DMS114 treated with DMSO at 0.1 percent for 48 hours (cell line): ENCODE results near the gene PTAR1.
"Not testable (repeated sequence)": the region's sequence is repeated elsewhere in the genome, so short reads cannot be mapped to it uniquely, and the experiment has no call there.

Experiments
- DNase-seq: peaks from one replicate; lab custom pipeline; 2025; ENCODE audit not compliant: unreplicated experiment; lab: John Stamatoyannopoulos, UW

The PTAR1 gene, protein sequence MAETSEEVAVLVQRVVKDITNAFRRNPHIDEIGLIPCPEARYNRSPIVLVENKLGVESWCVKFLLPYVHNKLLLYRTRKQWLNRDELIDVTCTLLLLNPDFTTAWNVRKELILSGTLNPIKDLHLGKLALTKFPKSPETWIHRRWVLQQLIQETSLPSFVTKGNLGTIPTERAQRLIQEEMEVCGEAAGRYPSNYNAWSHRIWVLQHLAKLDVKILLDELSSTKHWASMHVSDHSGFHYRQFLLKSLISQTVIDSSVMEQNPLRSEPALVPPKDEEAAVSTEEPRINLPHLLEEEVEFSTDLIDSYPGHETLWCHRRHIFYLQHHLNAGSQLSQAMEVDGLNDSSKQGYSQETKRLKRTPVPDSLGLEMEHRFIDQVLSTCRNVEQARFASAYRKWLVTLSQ

GRCh38 chr9:69759421-69760277, at the start of gene PTAR1:
Gene PTAR1, minus strand, starts transcription at chr9:69760011. Its CDS starts 73 bp downstream, at chr9:69759938.
- DNase-seq, result peak; percentile 61

DNA sequence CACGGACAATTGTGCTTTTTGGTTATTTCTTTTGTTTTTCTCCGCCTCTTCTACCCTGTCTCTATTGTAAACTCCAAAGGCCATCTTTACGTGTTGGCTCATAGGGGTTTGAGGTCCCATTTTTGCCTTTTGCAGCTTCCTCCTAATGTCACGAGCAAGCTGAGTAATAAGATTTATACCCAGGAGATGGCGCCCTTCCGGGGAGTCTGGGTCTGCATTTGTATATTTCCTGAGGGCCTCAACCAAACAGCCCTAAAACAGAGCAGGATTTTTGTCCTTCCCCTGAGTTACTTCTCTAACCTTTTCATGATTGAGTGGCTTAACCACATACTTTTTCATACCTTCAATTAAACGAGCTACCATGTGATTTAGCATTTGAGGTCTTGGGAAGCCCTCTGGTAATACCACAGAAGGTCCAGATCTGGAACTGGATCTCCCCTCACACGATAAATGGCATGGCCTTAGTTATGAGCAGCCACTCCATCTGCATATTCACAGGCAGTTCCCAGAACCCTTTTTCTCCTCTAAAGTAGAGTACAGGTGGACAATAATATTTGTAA, 49.6 kb upstream of the PTAR1 start:
- no peak for DNase-seq

DNA sequence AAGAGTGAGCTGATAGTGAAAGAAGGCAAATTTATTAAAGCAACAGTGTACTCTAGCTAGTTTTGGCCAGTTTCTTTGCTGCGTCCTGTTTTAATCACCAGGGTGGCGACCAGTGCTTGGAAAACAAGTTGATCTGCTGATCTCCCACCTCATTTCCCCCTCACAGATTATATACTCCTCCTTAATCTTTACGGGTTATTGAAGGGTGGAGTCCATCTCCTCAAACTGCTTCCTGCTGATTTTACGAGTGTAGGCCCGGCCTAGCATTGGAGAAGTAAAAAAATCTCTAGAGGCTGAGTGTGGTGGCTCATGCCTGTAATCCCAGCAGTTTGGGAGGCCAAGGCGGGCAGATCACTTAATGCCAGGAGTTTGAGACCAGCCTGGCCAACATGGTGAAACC, 46.8 kb upstream of the PTAR1 start:
- DNase-seq, result no peak

DNA sequence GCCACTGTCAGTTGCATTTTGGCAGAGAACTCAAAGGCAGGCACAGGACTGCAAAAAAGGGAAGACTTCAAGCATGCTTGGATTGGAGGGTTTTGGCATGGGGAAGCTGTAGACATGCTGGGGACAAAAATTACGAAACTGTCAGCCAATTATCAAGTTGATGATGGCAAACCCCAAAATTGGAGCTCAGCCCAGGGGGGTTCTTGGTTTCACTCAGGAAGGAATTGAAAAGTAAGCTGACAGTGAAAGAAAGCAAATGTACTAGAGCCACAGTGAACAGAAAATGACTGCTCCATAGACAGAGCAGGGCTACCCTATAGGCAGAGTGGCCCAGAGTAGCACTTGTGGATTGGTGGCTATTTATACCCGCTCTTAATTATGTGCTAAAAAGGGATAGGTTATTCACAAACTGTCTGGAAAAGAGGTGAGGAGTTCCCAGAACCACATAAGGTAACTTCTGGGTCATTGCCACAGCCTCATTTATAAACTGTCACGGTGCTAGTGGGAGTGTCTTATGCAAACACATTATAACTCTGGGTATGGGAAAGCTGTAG, 46.2 kb upstream of the PTAR1 start:
- DNase-seq, result no peak

DNA sequence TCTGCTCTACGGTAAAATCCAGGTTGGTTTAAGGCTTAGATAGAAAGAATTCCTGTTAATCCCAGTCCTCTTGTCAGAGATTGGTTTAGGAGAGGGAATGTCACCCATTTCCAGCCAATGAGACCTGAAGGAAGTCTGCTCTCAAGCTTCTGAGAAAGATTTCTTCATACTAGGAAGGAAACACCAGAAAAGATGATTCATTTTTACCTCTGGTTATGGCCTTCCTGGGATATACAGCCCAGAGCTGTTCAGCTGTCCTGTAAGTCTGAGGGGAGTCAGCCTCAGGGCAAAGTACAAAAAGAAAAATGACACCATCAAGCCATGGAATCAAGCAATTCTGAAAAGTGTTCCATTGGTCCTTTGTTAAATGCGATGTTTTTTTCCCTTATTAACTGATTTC, 42.2 kb upstream of the PTAR1 start:
- DNase-seq, result no peak

DNA sequence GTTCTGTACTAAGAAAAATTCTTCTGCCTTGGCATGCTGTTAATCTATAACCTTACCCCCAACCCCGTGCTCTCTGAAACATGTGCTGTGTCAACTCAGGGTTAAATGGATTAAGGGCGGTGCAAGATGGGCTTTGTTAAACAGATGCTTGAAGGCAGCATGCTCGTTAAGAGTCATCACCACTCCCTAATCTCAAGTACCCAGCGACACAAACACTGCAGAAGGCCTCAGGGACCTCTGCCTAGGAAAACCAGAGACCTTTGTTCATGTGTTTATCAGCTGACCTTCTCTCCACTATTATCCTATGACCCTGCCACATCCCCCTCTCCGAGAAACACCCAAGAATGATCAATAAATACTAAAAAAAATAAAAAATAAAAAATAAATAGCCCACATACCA, 40.2 kb upstream of the PTAR1 start:
- not testable (repeated sequence) for DNase-seq

- not testable (repeated sequence) for DNase-seq
Observed at GRCh38 chr9:69799521-69799920, 39.7 kb upstream of the PTAR1 start.

- no peak for DNase-seq
Observed at GRCh38 chr9:69798744-69799143, 38.9 kb upstream of the PTAR1 start.

DNA sequence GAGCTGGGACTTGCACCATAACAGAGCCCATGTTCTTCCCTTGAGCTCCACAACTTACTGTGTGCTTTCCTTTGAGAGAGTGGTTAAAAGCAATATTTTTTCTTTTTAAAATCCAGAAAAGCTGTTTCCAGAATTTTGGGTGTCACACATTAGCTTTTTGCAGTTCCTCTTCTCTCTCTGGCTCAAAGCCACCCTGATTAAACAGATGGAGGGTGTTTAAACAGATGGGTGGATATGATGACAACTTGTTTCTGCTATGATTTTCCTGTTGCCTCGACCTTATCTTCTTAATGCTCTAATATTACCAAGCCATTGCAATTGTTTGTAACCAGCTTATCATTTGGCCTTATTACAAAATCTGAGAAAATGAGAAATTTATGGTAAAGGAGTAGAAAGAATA, 37.9 kb upstream of the PTAR1 start:
- no peak for DNase-seq

- DNase-seq, result no peak
Observed at GRCh38 chr9:69794356-69794755, 34.5 kb upstream of the PTAR1 start.

- no peak for DNase-seq
Observed at GRCh38 chr9:69785757-69786156, 25.9 kb upstream of the PTAR1 start.

- no peak for DNase-seq
Observed at GRCh38 chr9:69773258-69773657, 13.4 kb upstream of the PTAR1 start.

DNA sequence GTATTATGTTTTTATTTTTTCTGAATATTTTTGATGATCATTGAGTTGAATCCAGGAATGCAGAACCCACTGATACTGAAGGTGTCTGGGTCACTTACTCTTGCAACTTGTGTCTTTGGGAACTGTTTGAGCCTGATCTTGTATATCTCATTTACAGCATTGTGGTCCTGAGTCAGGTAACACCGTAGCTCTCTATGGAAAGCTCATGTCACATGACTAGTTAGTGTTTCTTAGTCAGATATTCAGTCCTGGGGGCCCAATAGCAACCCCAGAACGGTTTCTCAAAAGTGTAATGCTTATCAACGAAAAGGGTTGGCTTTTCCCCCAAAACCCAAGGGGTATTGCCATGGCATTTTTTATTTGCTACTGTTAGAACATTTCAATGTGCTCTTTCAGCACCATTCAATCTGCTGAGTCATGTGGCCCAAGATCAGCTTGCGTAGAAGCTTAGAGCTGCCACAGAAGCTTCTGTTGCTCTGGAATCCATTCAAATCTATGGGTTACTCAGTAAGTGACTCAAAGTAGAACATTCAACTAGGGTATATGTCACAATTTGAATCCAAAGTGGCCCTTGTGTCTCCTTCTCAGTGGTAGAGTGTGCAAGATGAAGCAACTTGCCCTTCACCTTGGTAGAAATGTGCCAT, 12.1 kb upstream of the PTAR1 start:
- no peak for DNase-seq

DNA sequence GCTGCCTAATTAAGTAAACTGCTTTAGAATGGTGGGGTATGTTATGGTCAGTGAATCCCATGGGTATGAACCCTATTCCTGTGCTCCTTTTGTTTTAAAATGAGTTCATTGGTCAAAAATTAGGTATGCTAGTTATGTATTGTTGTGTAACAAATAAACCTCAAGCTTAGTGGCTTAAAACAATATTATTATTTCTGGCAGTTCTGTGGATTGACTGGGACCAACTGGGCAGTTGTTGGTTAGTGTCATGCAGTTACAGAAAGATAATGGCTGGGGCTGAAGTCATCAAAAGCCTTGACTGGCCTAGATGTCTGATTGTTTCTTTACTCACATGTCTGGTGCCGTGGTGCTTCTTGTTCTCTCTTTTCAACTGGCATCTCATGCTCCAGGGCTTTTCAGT, 8.9 kb upstream of the PTAR1 start:
- no peak for DNase-seq

- no peak for DNase-seq
Observed at GRCh38 chr9:69768101-69768500, 8.3 kb upstream of the PTAR1 start.

DNA sequence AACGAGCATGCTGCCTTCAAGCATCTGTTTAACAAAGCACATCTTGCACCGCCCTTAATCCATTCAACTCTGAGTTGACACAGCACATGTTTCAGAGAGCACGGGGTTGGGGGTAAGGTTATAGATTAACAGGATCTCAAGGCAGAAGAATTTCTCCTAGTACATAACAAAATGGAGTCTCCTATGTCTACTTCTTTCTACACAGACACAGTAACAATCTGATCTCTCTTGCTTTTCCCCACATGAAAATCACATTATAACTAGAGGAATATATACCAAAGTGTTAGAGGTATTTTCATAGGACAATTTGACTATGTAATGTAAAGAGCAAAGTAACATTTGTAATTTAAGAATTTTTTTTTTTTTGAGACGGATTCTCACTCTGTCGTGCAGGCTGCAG, 4.1 kb upstream of the PTAR1 start:
- not testable (repeated sequence) for DNase-seq

- DNase-seq, result no peak
Observed at GRCh38 chr9:69762527-69762926, 2.7 kb upstream of the PTAR1 start.

DNA sequence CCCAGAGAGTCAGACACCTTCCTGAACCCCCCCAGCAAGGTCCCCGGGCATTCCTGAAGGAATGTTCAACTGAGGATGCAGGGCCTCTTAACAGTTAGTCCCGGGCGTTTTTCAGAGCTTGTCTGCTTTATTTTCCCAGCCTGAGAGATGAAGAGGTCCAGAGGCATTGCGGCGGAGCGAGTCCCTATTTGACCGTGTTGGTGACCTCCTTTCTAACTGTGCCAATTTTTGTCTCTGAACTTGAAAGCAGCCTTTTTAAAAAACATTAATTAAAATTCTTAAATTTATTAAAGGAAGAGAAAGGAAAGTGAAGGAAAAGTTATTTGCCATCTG, 433 bp upstream of the PTAR1 start:
- DNase-seq, result peak; percentile 48

DNA sequence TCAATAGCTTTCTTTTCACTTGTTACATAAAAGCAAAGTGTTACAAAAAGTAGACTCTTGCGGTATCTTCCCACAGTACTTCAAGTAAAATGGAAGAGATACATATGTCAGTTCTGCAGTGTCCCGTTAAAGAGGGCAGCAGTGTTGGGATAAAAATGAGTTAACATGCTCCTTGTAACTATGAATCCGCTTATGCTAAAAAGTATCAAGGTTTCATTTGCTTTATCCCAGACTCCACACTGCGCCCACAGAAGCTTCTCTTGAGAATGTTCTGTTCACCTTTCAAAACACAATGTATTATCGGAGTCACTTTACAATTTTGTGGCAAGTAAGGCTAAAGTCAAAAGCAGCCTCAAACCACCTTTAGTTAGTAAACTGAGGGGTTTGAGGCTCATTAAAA, 790 bp downstream of the PTAR1 start:
- peak; percentile 5 for DNase-seq

DNA sequence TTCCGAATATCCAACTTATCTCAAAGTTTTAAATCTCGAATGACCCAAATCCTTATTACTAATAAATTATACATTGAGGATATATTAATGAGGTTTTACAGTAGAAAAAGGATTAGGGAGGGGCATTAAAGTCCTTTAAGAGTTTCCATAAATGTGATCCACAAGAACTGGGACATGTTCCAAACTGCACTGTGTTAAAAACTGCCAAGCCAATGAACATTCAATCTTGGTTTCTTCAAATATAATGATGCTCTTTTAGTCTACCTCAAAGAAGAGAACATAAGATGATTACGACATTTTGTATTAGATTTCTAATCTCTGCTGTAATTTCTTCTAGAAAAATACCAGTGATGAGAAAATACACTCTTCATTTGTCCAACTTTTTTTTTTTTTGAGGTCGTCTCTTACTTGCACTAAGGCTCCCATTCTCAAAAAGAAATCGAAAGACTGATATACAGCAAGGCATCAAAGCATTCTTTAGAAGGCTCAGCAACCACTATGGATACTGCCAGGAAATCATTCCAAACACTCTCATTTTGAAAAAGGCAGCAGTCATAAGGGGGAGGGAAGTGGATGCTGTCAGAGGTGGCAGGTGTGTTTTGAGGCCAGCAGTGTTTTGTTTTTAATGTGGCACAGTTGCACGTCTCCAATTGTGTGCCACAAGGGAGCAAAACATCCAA, 1.7 kb downstream of the PTAR1 start:
- DNase-seq, result no peak

GRCh38 chr9:69755205-69755604, 4.6 kb downstream of the PTAR1 start:
- no peak for DNase-seq
